Fibroblast of pulmonary artery (primary cell): ENCODE data around the gene GFOD1.

Experiments used
- DNase-seq: peaks from one replicate; pipeline ENCODE4 v3.0.0-alpha.2; 2010; ENCODE audit warnings: low read depth
- H3K4me3 ChIP-seq: replicated peaks from 2 replicates; pipeline ENCODE4 v1.5.1; 2011; ENCODE audit warnings: low read depth, mild to moderate bottlenecking, control low read depth, low read length, moderate library complexity
- TF ChIP-seq, protein P1 (sequence below): IDR thresholded peaks from 2 replicates; pipeline ENCODE4 v1.5.1; 2011; ENCODE audit warnings: mild to moderate bottlenecking, control low read depth, low read length, inconsistent platforms; ENCODE audit errors: missing control alignments

GFOD1 gene

DNA sequence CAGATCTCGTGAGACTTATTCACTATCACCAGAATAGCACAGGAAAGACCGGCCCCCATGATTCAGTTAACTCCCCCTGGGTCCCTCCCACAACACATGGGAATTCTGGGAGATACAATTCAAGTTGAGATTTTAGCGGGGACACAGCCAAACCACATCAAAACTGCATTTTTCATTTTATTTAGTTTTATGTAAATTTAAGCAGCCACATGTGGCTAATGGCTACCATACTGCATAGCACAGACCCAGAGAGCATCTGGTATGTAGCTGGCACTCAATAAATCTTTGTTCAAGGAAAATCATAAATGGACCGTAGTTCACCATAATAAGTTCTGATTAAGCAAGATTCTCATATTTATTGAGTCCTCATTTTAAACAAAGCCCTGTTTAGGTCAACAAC lies 15.3 kb downstream of the GFOD1 start:
- no peak for DNase-seq
- no peak overlapping the region for H3K4me3 ChIP-seq
- TF ChIP-seq, protein P1, sequence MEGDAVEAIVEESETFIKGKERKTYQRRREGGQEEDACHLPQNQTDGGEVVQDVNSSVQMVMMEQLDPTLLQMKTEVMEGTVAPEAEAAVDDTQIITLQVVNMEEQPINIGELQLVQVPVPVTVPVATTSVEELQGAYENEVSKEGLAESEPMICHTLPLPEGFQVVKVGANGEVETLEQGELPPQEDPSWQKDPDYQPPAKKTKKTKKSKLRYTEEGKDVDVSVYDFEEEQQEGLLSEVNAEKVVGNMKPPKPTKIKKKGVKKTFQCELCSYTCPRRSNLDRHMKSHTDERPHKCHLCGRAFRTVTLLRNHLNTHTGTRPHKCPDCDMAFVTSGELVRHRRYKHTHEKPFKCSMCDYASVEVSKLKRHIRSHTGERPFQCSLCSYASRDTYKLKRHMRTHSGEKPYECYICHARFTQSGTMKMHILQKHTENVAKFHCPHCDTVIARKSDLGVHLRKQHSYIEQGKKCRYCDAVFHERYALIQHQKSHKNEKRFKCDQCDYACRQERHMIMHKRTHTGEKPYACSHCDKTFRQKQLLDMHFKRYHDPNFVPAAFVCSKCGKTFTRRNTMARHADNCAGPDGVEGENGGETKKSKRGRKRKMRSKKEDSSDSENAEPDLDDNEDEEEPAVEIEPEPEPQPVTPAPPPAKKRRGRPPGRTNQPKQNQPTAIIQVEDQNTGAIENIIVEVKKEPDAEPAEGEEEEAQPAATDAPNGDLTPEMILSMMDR, result no peak

DNA sequence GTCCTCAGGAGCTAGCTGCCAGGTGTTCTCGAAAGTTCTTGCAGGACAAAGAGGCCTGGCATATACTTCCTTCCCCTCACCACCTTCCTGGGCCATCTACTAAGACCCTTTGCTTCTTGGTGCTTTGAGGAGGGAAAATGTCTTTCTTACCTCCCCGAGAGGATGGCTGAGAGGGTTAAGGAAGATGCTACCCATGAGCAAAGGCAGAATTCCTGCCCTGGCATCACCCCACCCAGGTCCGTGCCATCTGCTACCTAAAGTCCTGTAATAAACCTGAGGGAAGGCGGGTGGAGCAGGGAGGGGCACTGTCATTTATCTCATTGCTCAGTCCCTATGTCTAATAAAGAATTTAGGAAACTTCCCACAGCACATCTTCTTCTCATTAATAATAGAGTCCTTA lies 16.2 kb downstream of the GFOD1 start:
- DNase-seq, result no peak
- H3K4me3 ChIP-seq, result no peak overlapping the region
- TF ChIP-seq, protein P1, result no peak

DNA sequence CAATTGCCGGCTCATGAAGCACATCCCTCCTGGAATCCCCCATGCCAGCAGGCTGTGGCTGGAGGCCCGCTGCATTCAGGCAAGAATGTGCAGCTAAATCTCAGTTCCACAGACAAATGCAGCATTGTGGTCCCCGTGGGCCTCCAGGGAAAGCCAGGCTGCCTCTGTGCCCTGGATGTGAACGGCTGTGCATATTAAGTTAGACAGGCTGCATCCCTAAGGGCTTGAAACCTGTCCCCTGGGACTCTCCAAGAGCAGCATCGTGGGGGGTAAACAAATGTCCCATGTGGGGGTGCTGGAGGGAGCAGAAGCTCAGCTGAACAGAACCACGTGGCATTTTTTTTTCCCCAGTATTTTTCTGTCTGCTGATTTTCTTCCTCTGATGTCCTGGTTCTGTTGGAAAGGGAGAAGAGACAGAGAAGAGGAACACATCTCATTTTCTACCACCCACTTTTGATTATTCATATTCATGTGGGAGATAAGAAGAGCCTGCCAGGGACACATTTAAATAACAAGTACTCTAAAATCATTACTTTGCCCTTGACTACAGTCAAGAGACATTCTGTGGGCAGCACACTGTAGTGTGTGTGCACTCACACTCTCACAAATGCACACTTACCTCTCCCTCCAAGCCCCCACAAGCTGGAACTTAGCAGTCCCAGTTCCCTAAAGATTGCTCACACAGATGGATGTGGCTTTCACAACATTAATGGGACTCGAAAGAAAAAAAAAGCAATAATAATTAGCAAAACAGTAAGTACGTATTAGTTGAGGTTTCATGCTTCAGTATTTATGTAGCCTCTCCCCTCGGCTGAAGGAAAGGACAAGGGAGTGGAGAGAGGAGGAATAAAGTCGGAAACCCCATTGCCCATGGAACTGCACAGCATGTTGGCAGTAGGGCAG lies 16.9 kb downstream of the GFOD1 start:
- TF ChIP-seq, protein P1, result no peak
- H3K4me3 ChIP-seq, result no peak overlapping the region
- DNase-seq, result no peak

DNA sequence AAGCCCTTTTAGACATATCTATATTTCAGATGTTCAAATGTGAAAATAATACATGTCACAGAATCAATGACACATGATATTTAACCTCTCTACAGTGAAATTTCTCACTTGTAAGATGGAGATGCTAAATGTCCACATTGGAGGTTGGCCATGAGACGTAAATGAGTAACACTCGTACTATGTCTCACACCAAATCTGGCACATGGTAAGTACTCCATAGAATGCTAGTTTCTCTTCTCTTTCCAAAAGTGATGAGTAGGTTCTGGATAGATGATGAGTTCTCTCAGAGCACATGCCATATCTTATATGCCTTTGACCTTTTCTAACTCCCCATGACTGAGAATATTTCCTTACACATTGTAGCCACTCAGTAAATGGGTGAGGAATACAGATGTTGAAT lies 17.7 kb downstream of the GFOD1 start:
- no peak for DNase-seq
- no peak overlapping the region for H3K4me3 ChIP-seq
- TF ChIP-seq, protein P1, result no peak

DNA sequence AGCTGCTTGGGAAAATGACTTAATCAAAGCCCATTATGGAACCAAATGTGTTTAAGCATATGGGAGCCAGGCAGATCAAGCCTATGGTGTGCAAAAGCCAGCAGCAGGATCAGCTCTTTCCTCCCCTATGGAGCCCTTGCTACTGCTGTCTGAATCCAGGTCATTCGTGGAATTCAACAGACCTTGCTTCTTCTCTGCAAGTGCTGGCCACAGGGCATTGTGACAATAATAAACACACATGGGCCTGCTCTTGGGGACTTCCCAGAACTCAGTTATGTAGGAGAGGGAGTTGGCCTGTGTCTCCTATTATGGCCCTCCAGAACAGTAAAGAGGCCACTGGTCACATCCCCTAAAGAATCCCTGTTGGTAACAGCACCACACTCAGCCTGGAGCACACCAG lies 18.6 kb downstream of the GFOD1 start:
- no peak for DNase-seq
- TF ChIP-seq, protein P1, result no peak
- no peak overlapping the region for H3K4me3 ChIP-seq

DNA sequence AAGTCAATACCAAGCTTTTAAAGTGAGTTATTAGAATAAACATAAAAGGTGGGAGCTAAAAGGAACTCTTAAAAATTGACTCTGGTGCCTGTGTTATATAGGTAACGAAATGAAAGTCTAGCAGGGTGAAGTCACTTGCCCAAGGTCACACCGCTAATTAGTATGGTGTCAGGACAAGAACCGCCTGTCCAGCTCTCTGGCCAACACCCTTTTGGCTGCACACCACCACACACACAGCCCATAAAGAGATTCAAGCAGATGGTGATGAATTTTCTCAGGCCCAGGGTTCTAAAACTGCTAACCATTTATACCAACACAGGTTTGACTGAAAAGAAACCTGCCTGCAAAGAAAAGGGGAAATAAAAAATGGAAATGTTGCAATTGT lies 20.2 kb downstream of the GFOD1 start:
- no peak overlapping the region for H3K4me3 ChIP-seq
- TF ChIP-seq, protein P1, result no peak

More for the DNA sequence above, 20.2 kb downstream of the GFOD1 start:
- DNase-seq, result no peak
